KOPT-K1 (cell line): ENCODE results near the gene SERPINA10.
"Not testable (repeated sequence)": the region's sequence is repeated elsewhere in the genome, so short reads cannot be mapped to it uniquely, and the experiment has no call there.

ENCODE experiments used
- H3K27ac ChIP-seq: fragments of 200-600 bp; sonication (generic); 2 replicates; pipeline ENCODE4 v1.5.1; 2016; ENCODE audit warnings: antibody characterized with exemption, mild to moderate bottlenecking, low read depth, low read length; ENCODE audit not compliant: poor library complexity, severe bottlenecking
- H3K36me3 ChIP-seq: fragments of 200-600 bp; sonication (generic); 2 replicates; pipeline ENCODE4 v1.5.1; 2017; ENCODE audit warnings: antibody characterized with exemption, mild to moderate bottlenecking, low read length, moderate library complexity; ENCODE audit not compliant: insufficient read depth
- H3K9me3 ChIP-seq: fragments of 200-600 bp; sonication (generic); 2 replicates; pipeline ENCODE4 v1.5.1; 2017; ENCODE audit warnings: antibody characterized with exemption, low read length, mild to moderate bottlenecking; ENCODE audit not compliant: insufficient read depth, poor library complexity, severe bottlenecking

SERPINA10 gene

GRCh38 chr14:94278731-94279130 lies 14.3 kb downstream of the SERPINA10 start:
- Histone ChIP-seq H3K36me3 (no peaks in the 10 kb centered on the region), H3K9me3 (no peaks in the 10 kb centered on the region), H3K27ac (no peak overlapping the region)

- H3K36me3 ChIP-seq, H3K27ac ChIP-seq, H3K9me3 ChIP-seq: not testable (repeated sequence)
These were observed 16.0 kb downstream of the SERPINA10 start for GRCh38 chr14:94276898-94277561.

GRCh38 chr14:94269156-94269555 lies 23.9 kb downstream of the SERPINA10 start:
- no peaks in the 10 kb centered on the region for H3K9me3 ChIP-seq
- no peak overlapping the region for H3K27ac ChIP-seq
- no peaks in the 10 kb centered on the region for H3K36me3 ChIP-seq

DNA sequence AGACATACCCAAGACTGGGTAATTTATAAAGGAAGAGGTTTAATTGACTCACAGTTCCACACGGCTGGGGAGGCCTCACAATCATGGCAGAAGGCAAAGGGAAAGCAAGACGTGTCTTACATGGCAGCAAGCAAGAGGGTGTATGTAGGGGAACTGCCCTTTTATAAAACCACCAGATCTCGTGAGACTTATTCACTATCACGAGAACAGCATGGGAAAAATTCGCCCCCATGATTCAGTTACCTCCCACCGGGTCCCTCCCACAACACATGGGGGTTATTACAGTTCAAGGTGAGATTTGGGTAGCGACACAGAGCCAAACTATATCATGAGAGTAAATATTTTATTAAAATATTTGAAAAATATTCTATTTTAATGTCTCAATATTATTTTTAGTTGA lies 24.5 kb downstream of the SERPINA10 start:
- not testable (repeated sequence) for H3K27ac ChIP-seq

GRCh38 chr14:94267352-94267751 lies 25.7 kb downstream of the SERPINA10 start:
- Histone ChIP-seq H3K27ac (no peak overlapping the region), H3K36me3 (no peaks in the 10 kb centered on the region), H3K9me3 (no peaks in the 10 kb centered on the region)

More for the DNA sequence above, 24.5 kb downstream of the SERPINA10 start:
- H3K36me3 ChIP-seq, H3K9me3 ChIP-seq: not testable (repeated sequence)

DNA sequence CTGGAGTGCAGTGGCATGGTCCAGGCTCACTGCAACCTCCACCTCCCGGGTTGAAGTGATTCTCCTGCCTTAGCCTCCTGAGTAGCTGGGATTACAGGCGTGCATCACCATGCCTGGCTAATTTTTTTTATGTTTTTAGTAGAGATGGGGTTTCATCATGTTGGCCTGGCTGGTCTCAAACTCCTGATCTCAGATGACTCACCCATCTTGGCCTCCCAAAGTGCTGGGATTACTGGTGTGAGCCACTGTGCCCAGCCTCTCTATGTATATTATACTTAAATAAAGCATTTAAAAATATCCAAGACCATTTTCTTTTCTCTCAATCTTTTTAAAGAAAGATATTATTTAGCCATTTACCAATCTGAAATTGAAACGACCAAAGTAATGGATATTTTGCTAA lies 28.9 kb downstream of the SERPINA10 start:
- H3K36me3 ChIP-seq, H3K27ac ChIP-seq, H3K9me3 ChIP-seq: not testable (repeated sequence)

DNA sequence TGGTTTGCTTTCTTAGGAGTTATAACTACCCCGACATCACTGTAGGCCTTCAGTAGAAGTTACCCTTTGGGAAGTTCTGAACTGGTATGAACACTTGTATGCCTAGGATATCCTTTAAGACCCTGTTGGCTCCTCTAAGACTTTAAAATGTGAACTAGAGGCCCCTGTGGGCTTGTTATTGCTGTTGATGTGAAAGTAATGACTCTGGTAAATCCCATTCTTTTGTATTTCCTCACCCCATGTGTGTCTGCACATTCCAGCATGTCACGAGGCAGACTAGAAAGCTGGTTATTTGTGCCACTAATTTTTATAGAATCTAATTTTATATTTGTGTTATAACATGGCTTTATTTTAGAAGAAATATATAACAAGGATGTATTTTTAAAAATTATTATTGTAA lies 48.9 kb downstream of the SERPINA10 start:
- Histone ChIP-seq H3K27ac (no peak overlapping the region), H3K9me3 (no peaks in the 10 kb centered on the region), H3K36me3 (no peaks in the 10 kb centered on the region)

DNA sequence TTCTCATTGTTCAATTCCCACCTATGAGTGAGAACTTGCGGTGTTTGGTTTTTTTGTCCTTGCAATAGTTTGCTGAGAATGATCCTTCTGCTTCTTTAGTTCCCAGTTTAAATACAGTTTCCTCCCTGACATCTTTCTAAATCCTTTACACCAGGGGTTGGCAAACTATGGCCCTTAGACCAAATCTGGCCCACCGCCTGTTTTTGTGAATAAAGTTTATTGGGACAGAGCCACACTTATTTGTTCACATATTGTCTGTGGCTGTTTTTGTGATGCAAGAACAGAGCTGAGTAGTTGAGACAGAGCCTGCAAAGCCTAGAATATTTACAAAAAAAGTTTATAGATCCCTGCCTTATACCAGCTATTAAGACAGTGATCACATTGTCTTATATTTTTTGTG lies 53.7 kb downstream of the SERPINA10 start:
- Histone ChIP-seq H3K36me3 (no peaks in the 10 kb centered on the region), H3K9me3 (no peaks in the 10 kb centered on the region), H3K27ac (no peak overlapping the region)

- Histone ChIP-seq H3K36me3 (no peaks in the 10 kb centered on the region), H3K9me3 (no peaks in the 10 kb centered on the region), H3K27ac (no peak overlapping the region)
These were observed 55.1 kb downstream of the SERPINA10 start for GRCh38 chr14:94237983-94238382.

DNA sequence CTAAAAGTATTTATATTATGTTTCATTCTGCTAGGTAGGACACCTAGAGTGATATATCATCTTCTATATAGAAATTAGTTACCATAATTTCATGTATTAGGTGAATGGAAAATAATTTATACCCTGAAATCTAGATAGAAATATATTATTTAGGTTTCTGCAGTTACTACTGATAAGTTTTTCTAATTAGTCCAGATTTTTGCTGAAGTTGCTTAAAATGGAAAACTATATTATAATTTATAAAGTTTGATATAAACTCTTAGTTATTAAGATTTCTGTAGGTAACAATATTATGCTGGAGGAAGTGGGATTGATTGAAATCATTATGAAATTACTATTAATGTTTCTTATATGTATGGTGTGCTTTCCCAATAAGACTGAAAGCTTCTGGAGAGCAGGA lies 56.0 kb downstream of the SERPINA10 start:
- no peaks in the 10 kb centered on the region for H3K36me3 ChIP-seq
- H3K9me3 ChIP-seq: no peaks in the 10 kb centered on the region
- H3K27ac ChIP-seq: no peak overlapping the region
